Stimulated activated naive B cell treated with anti-CD40 and anti-IgM and Interleukin-4, amounts not matched to agents 10 μg/mL and 1 μg/mL and 100 μg/mL, for 72 hours (primary cell): ENCODE data around the gene KSR2.
"Not testable (repeated sequence)": the region's sequence is repeated elsewhere in the genome, so short reads cannot be mapped to it uniquely, and the experiment has no call there.

Source experiments
- ATAC-seq, 2 donors: fragments of 150-1000 bp; cut with Tn5 transposase; replicated peaks; 2 replicates each; pipeline ENCODE4 v1.10.0; 2021; ENCODE audit warnings: moderate library complexity in 1 of 2
- DNase-seq: peaks from one replicate; pipeline ENCODE4 v3.0.0; 2021
- H3K27ac Mint-ChIP-seq: one replicate; pipeline ENCODE4 v1.8.0; 2022; ENCODE audit warnings: mild to moderate bottlenecking, mixed read lengths
- H3K27me3 Mint-ChIP-seq, 2 donors: one replicate each; pipeline ENCODE4 v1.8.0; 2022; ENCODE audit warnings: mixed read lengths in 2 of 2
- H3K36me3 Mint-ChIP-seq, 2 donors: one replicate each; pipeline ENCODE4 v1.8.0; 2022; ENCODE audit warnings: mixed read lengths in 2 of 2, mild to moderate bottlenecking in 1 of 2
- H3K4me1 Mint-ChIP-seq, 2 donors: one replicate each; pipeline ENCODE4 v1.8.0; 2022; ENCODE audit warnings: mixed read lengths in 2 of 2, mild to moderate bottlenecking in 1 of 2
- H3K4me3 Mint-ChIP-seq, 2 donors: one replicate each; pipeline ENCODE4 v1.8.0; 2022; ENCODE audit warnings: mild to moderate bottlenecking in 2 of 2, mixed read lengths in 2 of 2, moderate library complexity in 1 of 2
- H3K9me3 Mint-ChIP-seq, 2 donors: one replicate each; pipeline ENCODE4 v1.8.0; 2022; ENCODE audit warnings: mixed read lengths in 2 of 2, mild to moderate bottlenecking in 1 of 2

Gene KSR2

DNA sequence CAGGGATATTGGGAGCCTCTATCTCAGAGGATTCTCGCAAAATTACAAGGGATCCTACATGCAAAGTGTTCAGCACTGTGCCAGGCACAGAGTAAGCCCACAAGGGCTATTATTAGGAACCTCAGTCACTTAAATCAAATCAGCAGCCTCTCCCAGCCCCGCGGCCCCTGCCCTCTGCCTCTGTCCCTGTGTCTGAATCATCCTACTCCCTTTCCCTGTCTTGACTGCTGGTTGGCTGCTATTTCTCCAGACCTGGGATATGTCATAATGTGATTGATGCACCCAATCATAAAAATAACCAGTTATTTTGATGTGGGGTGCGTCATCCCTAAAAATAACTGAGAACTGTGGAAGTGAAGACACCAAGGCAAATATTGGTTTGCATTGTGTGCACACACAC lies 176.3 kb downstream of the KSR2 start:
- DNase-seq (no peak), ATAC-seq (no peak)
- Mint-ChIP-seq H3K27me3 (no peaks in the 10 kb centered on the region), H3K4me3 (no peak overlapping the region), H3K4me1 (no peaks in the 10 kb centered on the region), H3K36me3 (no peaks in the 10 kb centered on the region), H3K27ac (no peak overlapping the region), H3K9me3 (peaks cover 0 to 5% of the 10 kb centered on the region in 2 donors)

- Mint-ChIP-seq H3K27ac (no peak overlapping the region), H3K9me3 (no peaks in the 10 kb centered on the region), H3K4me1 (no peaks in the 10 kb centered on the region), H3K27me3 (no peaks in the 10 kb centered on the region), H3K36me3 (no peaks in the 10 kb centered on the region), H3K4me3 (no peak overlapping the region)
- DNase-seq (no peak), ATAC-seq (no peak)
Observed at GRCh38 chr12:117790948-117791347, 177.8 kb downstream of the KSR2 start.

DNA sequence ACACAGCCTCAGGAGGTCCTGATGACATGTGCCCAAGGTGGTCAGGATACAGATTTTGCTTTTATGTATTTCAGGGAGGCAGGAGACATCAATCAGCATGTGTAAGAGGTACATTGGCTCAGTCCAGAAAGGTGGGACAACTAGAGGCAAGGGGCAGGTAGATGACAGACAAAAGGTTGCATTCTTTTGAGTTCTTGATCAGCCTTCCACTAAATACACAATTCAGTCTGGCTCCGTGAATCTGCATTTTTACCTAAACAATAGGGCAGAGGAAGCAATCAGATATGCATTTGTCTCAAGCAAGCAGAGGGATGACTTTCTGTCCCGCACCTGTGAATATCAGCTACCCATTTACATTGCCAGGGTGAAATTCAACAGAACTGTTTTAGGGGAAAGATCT lies 178.6 kb downstream of the KSR2 start:
- Mint-ChIP-seq H3K36me3 (no peaks in the 10 kb centered on the region), H3K27ac (no peak overlapping the region), H3K4me1 (no peaks in the 10 kb centered on the region), H3K9me3 (peaks cover 0 to 1% of the 10 kb centered on the region in 2 donors), H3K27me3 (no peaks in the 10 kb centered on the region), H3K4me3 (no peak overlapping the region)
- no peak for DNase-seq
- no peak for ATAC-seq

DNA sequence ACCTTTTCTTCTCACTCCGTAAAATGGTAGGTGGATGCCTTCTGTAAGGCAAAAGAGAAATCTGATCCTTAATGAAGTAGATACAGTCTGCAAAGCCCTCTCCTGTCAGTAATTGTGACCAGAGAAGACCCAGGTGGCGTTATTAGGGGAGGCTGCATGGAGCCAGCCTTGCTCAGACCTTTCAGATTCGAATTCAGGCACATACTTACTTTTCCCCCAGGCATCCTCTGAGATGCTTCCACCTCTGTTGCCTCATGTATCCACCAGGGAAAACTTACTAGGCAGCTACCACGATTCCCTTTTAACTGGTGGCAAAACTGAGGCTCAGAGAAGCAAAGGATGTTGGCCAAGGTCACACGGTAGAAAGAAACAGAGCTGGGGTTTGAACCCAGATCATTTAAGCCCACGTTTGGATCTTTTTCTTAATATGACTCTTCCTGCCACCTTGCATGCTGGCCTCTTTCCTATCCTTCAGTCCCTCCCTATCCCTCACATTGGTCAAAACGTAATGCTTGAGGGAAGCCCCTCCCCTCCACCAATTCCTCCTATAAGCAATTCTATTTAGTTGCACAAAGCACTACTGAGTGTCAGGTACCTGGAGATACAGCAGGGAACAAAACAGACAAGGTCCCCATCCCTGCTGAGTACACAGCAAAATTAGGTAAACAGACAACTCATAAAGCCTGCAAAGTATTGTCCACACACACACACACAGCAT lies 179.4 kb downstream of the KSR2 start:
- Mint-ChIP-seq H3K36me3 (no peaks in the 10 kb centered on the region), H3K4me3 (no peak overlapping the region), H3K27me3 (peaks cover 0 to under 1% of the 10 kb centered on the region in 2 donors), H3K4me1 (no peaks in the 10 kb centered on the region), H3K9me3 (peaks cover 1 to 3% of the 10 kb centered on the region in 2 donors), H3K27ac (no peak overlapping the region)
- ATAC-seq: no peak
- DNase-seq: no peak

GRCh38 chr12:117778656-117779055 lies 190.1 kb downstream of the KSR2 start:
- H3K27me3 Mint-ChIP-seq: peaks cover 0 to 4% of the 10 kb centered on the region in 2 donors
- ATAC-seq (no peak), DNase-seq (no peak)
- H3K27ac Mint-ChIP-seq: no peak overlapping the region
- peaks cover 3% of the 10 kb centered on the region in 2 donors for H3K9me3 Mint-ChIP-seq
- H3K4me1 Mint-ChIP-seq: no peaks in the 10 kb centered on the region
- no peak overlapping the region for H3K4me3 Mint-ChIP-seq
- H3K36me3 Mint-ChIP-seq: no peaks in the 10 kb centered on the region

DNA sequence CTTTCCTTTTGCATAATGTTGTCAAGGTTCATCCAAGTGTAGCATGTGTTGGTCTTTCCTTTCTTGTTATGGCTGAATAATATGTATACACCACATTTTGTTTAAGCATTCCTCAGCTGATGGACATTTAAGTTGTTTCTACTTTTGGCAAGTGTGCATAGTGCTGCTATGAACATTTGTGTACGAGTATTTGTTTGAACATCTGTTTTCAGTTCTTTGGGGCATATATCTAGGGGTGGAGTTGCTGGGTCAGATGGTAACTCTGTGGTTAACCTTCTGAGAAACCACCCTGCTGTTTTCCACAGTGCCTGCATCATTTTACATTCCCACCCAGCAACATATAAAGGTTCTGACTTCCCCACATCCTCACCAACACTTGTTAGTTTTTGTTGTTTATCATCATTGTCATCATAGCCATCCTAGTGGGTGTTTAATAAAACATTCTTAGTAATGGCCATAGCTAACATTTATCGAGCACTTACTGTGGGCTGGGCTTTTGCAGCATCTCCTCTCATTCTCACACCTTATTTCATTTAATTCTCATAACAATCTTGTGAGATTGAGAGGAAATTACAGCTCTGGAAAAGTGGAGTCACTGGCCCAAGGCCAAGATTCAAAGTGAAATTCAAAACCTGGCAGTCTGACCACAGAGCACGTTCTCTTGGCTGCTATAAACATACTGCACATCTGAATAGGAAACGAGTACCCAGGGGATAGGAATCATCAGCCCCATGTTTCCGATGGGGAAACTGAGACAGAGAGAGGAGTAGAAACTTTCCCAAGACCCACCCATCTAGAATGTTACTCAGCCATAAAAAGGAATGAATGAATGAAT lies 193.6 kb downstream of the KSR2 start:
- Mint-ChIP-seq H3K9me3 (peaks cover 0 to 1% of the 10 kb centered on the region in 2 donors), H3K4me3 (no peak overlapping the region), H3K36me3 (no peaks in the 10 kb centered on the region), H3K27ac (no peak overlapping the region), H3K27me3 (peaks cover 0 to 4% of the 10 kb centered on the region in 2 donors), H3K4me1 (no peaks in the 10 kb centered on the region)
- no peak for DNase-seq
- peak; percentile 49 to 53 for ATAC-seq

- Mint-ChIP-seq H3K27ac (no peak overlapping the region), H3K27me3 (no peaks in the 10 kb centered on the region), H3K4me1 (no peaks in the 10 kb centered on the region), H3K36me3 (peaks cover 0 to 2% of the 10 kb centered on the region in 2 donors), H3K4me3 (no peak overlapping the region), H3K9me3 (peaks cover 5 to 11% of the 10 kb centered on the region in 2 donors)
- ATAC-seq (no peak), DNase-seq (no peak)
Observed at GRCh38 chr12:117768860-117769259, 199.9 kb downstream of the KSR2 start.

- Mint-ChIP-seq H3K9me3 (peaks cover 5 to 13% of the 10 kb centered on the region in 2 donors), H3K4me3 (no peak overlapping the region), H3K36me3 (peaks cover 0 to 2% of the 10 kb centered on the region in 2 donors), H3K27ac (no peak overlapping the region), H3K27me3 (no peaks in the 10 kb centered on the region), H3K4me1 (no peaks in the 10 kb centered on the region)
- DNase-seq (no peak), ATAC-seq (no peak)
Observed at GRCh38 chr12:117766008-117766407, 202.8 kb downstream of the KSR2 start.

DNA sequence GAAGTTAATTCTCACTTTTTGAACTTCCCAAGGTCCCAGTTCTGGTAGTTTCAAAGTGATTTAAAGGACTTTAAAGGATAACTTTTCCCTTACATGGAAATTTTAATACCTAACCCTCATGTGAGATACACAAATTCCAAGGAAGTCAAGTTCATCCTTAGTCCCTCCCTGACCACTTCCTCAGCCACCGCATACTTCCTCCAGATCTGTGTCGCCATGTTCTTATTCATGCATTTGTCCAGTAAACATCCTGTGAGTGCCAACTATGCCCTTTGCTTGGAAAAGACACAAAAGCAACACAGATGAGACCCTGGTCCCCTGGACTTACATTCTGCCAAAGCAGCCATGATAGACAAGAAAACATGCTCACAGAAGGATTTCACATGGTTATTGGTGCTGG lies 206.6 kb downstream of the KSR2 start:
- peaks cover 5 to 15% of the 10 kb centered on the region in 2 donors for H3K9me3 Mint-ChIP-seq
- peaks cover 0 to 2% of the 10 kb centered on the region in 2 donors for H3K36me3 Mint-ChIP-seq
- no peak overlapping the region for H3K4me3 Mint-ChIP-seq
- no peak overlapping the region for H3K27ac Mint-ChIP-seq
- H3K4me1 Mint-ChIP-seq: no peaks in the 10 kb centered on the region
- H3K27me3 Mint-ChIP-seq: no peaks in the 10 kb centered on the region
- ATAC-seq (no peak), DNase-seq (no peak)

DNA sequence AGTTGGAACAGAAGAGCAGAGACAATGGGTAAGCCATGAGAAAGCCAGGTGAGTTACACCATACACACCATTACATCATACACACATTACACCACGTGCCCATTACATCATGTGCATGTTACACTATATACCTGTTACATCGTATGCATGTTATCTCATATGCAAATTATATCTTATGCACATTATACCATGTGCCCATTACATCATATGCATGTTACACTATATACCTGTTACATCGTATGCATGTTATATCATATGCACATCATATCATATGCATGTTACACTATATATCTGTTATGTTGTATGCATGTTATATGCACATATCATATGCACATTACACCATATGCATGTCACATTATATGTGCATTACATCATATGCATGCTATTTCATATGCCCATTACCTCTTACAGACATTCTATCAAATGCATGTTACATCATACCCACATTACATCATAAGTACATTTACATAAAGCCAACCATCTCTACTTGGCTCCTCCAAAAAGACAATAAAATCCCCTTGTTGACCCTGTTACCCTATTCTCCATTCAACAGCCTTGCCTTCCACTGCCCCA lies 207.2 kb downstream of the KSR2 start:
- peaks cover 0 to 2% of the 10 kb centered on the region in 2 donors for H3K36me3 Mint-ChIP-seq
- H3K27me3 Mint-ChIP-seq: no peaks in the 10 kb centered on the region
- H3K27ac Mint-ChIP-seq: no peak overlapping the region
- H3K9me3 Mint-ChIP-seq: peaks cover 5 to 15% of the 10 kb centered on the region in 2 donors
- H3K4me1 Mint-ChIP-seq: no peaks in the 10 kb centered on the region
- ATAC-seq (no peak), DNase-seq (no peak)
- H3K4me3 Mint-ChIP-seq: no peak overlapping the region

GRCh38 chr12:117760990-117761389 lies 207.8 kb downstream of the KSR2 start:
- peaks cover under 1 to 9% of the 10 kb centered on the region in 2 donors for H3K9me3 Mint-ChIP-seq
- DNase-seq: no peak
- no peak for ATAC-seq
- no peaks in the 10 kb centered on the region for H3K36me3 Mint-ChIP-seq
- H3K4me3 Mint-ChIP-seq: no peak overlapping the region
- H3K27ac Mint-ChIP-seq: no peak overlapping the region
- no peaks in the 10 kb centered on the region for H3K27me3 Mint-ChIP-seq
- no peaks in the 10 kb centered on the region for H3K4me1 Mint-ChIP-seq

- DNase-seq: no peak
- H3K9me3 Mint-ChIP-seq: peaks cover 2 to 13% of the 10 kb centered on the region in 2 donors
- H3K27me3 Mint-ChIP-seq: peaks cover 4 to 6% of the 10 kb centered on the region in 2 donors
- no peak overlapping the region for H3K4me3 Mint-ChIP-seq
- H3K4me1 Mint-ChIP-seq: no peaks in the 10 kb centered on the region
- H3K36me3 Mint-ChIP-seq: no peaks in the 10 kb centered on the region
- no peak overlapping the region for H3K27ac Mint-ChIP-seq
- ATAC-seq: no peak
Observed at GRCh38 chr12:117750657-117751056, 218.1 kb downstream of the KSR2 start.

- DNase-seq: no peak
- no peaks in the 10 kb centered on the region for H3K36me3 Mint-ChIP-seq
- H3K27ac Mint-ChIP-seq: no peak overlapping the region
Observed at GRCh38 chr12:117749431-117749830, 219.4 kb downstream of the KSR2 start.

DNA sequence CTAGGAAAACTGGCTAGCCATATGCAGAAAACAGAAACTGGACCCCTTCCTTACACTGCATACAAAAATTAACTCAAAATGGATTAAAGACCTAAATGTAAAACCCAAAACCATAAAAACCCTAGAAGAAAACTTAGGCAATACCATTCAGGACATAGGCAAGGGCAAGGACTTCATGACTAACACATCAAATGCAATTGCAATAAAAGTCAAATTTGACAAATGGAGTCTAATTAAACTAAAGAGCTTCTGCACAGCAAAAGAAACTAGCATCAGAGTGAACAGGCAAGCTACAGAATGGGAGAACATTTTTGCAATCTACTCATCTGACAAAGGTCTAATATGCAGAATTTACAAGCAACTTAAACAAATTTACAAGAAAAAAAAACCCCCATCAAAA lies 222.4 kb downstream of the KSR2 start:
- Mint-ChIP-seq H3K9me3 (peaks cover 2 to 14% of the 10 kb centered on the region in 2 donors), H3K27me3 (peaks cover 7 to 18% of the 10 kb centered on the region in 2 donors)
- not testable (repeated sequence) for ATAC-seq, DNase-seq, H3K27ac Mint-ChIP-seq, H3K4me1 Mint-ChIP-seq, H3K36me3 Mint-ChIP-seq, H3K4me3 Mint-ChIP-seq

More at GRCh38 chr12:117749431-117749830, 219.4 kb downstream of the KSR2 start:
- no peak for ATAC-seq
- H3K4me3 Mint-ChIP-seq: no peak overlapping the region
- H3K9me3 Mint-ChIP-seq: peaks cover 2 to 14% of the 10 kb centered on the region in 2 donors
- no peaks in the 10 kb centered on the region for H3K4me1 Mint-ChIP-seq
- peaks cover 6 to 7% of the 10 kb centered on the region in 2 donors for H3K27me3 Mint-ChIP-seq
